NCI-H510A treated with DMSO at 0.1 percent for 48 hours (cell line): ENCODE results near the gene MICOS13.
"Not testable (repeated sequence)": the region's sequence is repeated elsewhere in the genome, so short reads cannot be mapped to it uniquely, and the experiment has no call there.

Experiments
- DNase-seq: peaks from one replicate; lab custom pipeline; 2025; lab: John Stamatoyannopoulos, UW

The MICOS13 gene

GRCh38 chr19:5700455-5701092 is 20.3 kb upstream of the MICOS13 start:
- DNase-seq: no peak

GRCh38 chr19:5698635-5699422 is 18.5 kb upstream of the MICOS13 start:
- no peak for DNase-seq

GRCh38 chr19:5697890-5698634 is 17.7 kb upstream of the MICOS13 start:
- no peak for DNase-seq

- DNase-seq: no peak
Measured at GRCh38 chr19:5697022-5697889, 16.9 kb upstream of the MICOS13 start.

GRCh38 chr19:5696196-5697021 is 16.1 kb upstream of the MICOS13 start:
- DNase-seq: no peak

- DNase-seq: no peak
Measured at GRCh38 chr19:5695649-5696195, 15.4 kb upstream of the MICOS13 start.

- no peak for DNase-seq
Measured at GRCh38 chr19:5694956-5695648, 14.8 kb upstream of the MICOS13 start.

- DNase-seq: no peak
Measured at GRCh38 chr19:5694167-5694955, 14.0 kb upstream of the MICOS13 start.

- no peak for DNase-seq
Measured at GRCh38 chr19:5693195-5694166, 13.2 kb upstream of the MICOS13 start.

GRCh38 chr19:5692723-5693194 is 12.4 kb upstream of the MICOS13 start:
- no peak for DNase-seq

GRCh38 chr19:5691822-5692722 is 11.8 kb upstream of the MICOS13 start:
- no peak for DNase-seq

GRCh38 chr19:5690955-5691821 is 10.9 kb upstream of the MICOS13 start:
- DNase-seq: peak; percentile 16

GRCh38 chr19:5690125-5690954 is 10.0 kb upstream of the MICOS13 start, which contains the start of gene RPL36:
Gene RPL36, plus strand, starts transcription at chr19:5690295. Its CDS starts 213 bp downstream, at chr19:5690508.
- peak; percentile 98 for DNase-seq

GRCh38 chr19:5688262-5688881 is 8.1 kb upstream of the MICOS13 start:
- not testable (repeated sequence) for DNase-seq
